Panc1 (cell line): ENCODE results near the gene CNDP1. TPM values are rescaled to one million over a fixed set of nuclear protein-coding genes. Genes with fewer than 3 reads are reported as not detected.

ENCODE experiments used
- ATAC-seq: fragments of 200-7000 bp; cut with Tn5 transposase; 2 replicates; pipeline ENCODE4 v1.9.1; 2020; ENCODE audit warnings: mild to moderate bottlenecking, moderate library complexity
- BruUV-seq: library from RNA; stranded (reverse); fragments of 400-500 nt; replicated peaks from 2 replicates; lab custom pipeline; 2021; lab: Mats Ljungman, UMichigan
- CTCF ChIA-PET: fragments of 300-600 bp; sonication (Branson Sonifier 250); formaldehyde crosslinking; loops from one replicate; lab custom pipeline; 2022; ENCODE audit warnings: antibody characterized with exemption; lab: Charles Lee
- POLR2A ChIA-PET: fragments of 300-600 bp; sonication (Branson Sonifier 250); formaldehyde crosslinking; loops from one replicate; lab custom pipeline; 2022; ENCODE audit warnings: antibody characterized with exemption; lab: Charles Lee
- DNase-seq: peaks from one replicate; pipeline ENCODE4 v3.0.0-alpha.2; 2010; ENCODE audit warnings: low read depth, low spot score
- H3K27ac ChIP-seq: 2 replicates; pipeline ENCODE4 v1.5.1; 2011; ENCODE audit warnings: mild to moderate bottlenecking, low read length, inconsistent platforms
- H3K27me3 ChIP-seq: fragments of 200-500 bp; sonication (Bioruptor generic); 2 replicates; pipeline ENCODE4 v1.6.0; 2014; ENCODE audit warnings: low read length, inconsistent platforms; ENCODE audit not compliant: control insufficient read depth, insufficient read depth
- H3K36me3 ChIP-seq: fragments of 200-500 bp; sonication (Bioruptor generic); 2 replicates; pipeline ENCODE4 v1.5.1; 2014; ENCODE audit warnings: inconsistent platforms, mild to moderate bottlenecking, low read length, moderate library complexity; ENCODE audit not compliant: control insufficient read depth, insufficient read depth
- H3K4me1 ChIP-seq: 2 replicates; pipeline ENCODE4 v1.5.1; 2011; ENCODE audit warnings: inconsistent platforms, mild to moderate bottlenecking, low read length, moderate library complexity; ENCODE audit not compliant: control insufficient read depth, insufficient read depth
- H3K4me3 ChIP-seq, 2 experiments: 2 replicates each; pipeline ENCODE4 v1.5.1; 2011 to 2012; ENCODE audit warnings: low read depth in 2 of 2, low read length in 2 of 2, mild to moderate bottlenecking in 2 of 2, inconsistent platforms in 1 of 2, moderate library complexity in 1 of 2
- H3K9me3 ChIP-seq: fragments of 200-500 bp; sonication (Bioruptor generic); 2 replicates; pipeline ENCODE4 v1.5.1; 2014; ENCODE audit warnings: low read depth, mild to moderate bottlenecking, inconsistent platforms, low read length, moderate library complexity; ENCODE audit not compliant: control insufficient read depth, insufficient read depth
- POLR2AphosphoS5 ChIP-seq: IDR thresholded peaks from 2 replicates; pipeline ENCODE4 v1.6.1; 2012; ENCODE audit warnings: mild to moderate bottlenecking, low read depth, low read length, moderate library complexity
- REST ChIP-seq, 2 experiments: IDR thresholded peaks; 2 replicates each; pipeline ENCODE4 v1.6.1; 2011 to 2012; ENCODE audit warnings: low read depth in 2 of 2, control low read depth in 1 of 2, low read length in 1 of 2, mild to moderate bottlenecking in 1 of 2, moderate library complexity in 1 of 2; ENCODE audit not compliant: insufficient read depth in 1 of 2
- SIN3A ChIP-seq: IDR thresholded peaks from 2 replicates; pipeline ENCODE4 v1.6.1; 2012; ENCODE audit warnings: low read depth, mild to moderate bottlenecking, low read length, moderate library complexity, borderline replicate concordance; ENCODE audit not compliant: insufficient read depth
- TCF7L2 ChIP-seq: IDR thresholded peaks from 2 replicates; pipeline ENCODE4 v1.6.1; 2011; ENCODE audit warnings: mild to moderate bottlenecking, low read depth, low read length, inconsistent platforms
- in situ Hi-C: cut with HindIII; loops from 2 replicates; pipeline ENCODE4 v1.10.0; 2016; ENCODE audit warnings: low sequenced_read_pairs, low pct_unique_long_range_greater_than_20kb
- intact Hi-C: fragments of 100-400 bp; cut with micrococcal nuclease; formaldehyde crosslinking; loops from one replicate; pipeline ENCODE4 v1.10.0; 2022; ENCODE audit not compliant: unreplicated experiment
- total RNA-seq: library from RNA; stranded (reverse); gene quantifications from one replicate; pipeline ENCODE4 v1.2.1, GENCODE V29; 2021; ENCODE audit not compliant: unreplicated experiment
- TF ChIP-seq, protein P1 (sequence below): fragments of 450-650 bp; IDR thresholded peaks from 2 replicates; pipeline ENCODE4 v1.5.1; 2017; ENCODE audit warnings: mild to moderate bottlenecking

CNDP1 gene
- total RNA-seq, 1 experiment from 2014 or later, result not detected

GRCh38 chr18:74512321-74513053 is 21.8 kb upstream of the CNDP1 start:
- CTCF ChIA-PET, result no interaction called here

DNA sequence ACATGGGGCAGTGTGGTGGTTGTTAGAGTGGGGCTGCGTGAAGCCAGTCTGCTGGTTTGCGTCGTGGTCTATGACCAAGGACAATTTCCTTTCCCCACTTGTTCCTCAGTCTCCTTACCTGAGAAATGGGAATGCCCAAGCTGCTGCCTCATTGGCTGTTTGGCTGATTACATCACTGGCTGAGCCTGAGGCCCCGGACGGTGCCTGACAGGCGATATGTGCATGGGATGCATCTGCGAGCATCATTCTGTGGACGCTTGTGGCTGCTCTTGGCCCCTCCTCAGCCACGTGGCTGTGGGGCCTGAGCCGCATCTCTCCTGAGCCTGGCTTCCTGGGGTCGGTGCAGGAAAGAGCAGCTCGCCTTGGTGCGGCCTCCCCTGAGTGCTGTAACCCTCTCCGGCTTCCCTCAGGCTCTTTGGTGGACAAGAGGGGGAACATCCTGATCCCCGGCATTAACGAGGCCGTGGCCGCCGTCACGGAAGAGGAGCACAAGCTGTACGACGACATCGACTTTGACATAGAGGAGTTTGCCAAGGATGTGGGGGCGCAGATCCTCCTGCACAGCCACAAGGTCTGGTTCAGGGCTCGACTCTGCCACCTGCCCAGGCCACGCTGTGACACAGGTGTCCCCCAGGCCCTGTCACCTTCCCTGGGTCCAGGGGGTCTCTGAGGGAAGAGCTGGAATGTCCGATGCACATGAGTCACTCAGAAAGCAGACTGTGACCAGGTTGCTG is 21.0 kb upstream of the CNDP1 start:
- Histone ChIP-seq H3K27me3 (no peaks in the 10 kb centered on the region), H3K4me1 (0 out of 2 replicates have a peak, but pooled peaks cover 4% of the 10 kb centered on the region), H3K36me3 (peaks cover 13% of the 10 kb centered on the region; the same call in 1 of the 2 replicates), H3K9me3 (no peaks in the 10 kb centered on the region), H3K4me3 (no peak overlapping the region), H3K27ac (no peak overlapping the region)
- POLR2A ChIA-PET, result no interaction called here
- no peak for ATAC-seq
- in situ Hi-C loops, result no loop called here
- TF ChIP-seq SIN3A (no peak), TCF7L2 (no peak), REST (IDR thresholded peaks at IDR 0.05; ENCODE audit: insufficient read depth in 1 of 2, low read depth in 2 of 2, low read length in 1 of 2) (no peak), POLR2AphosphoS5 (no peak)
- TF ChIP-seq, protein P1, sequence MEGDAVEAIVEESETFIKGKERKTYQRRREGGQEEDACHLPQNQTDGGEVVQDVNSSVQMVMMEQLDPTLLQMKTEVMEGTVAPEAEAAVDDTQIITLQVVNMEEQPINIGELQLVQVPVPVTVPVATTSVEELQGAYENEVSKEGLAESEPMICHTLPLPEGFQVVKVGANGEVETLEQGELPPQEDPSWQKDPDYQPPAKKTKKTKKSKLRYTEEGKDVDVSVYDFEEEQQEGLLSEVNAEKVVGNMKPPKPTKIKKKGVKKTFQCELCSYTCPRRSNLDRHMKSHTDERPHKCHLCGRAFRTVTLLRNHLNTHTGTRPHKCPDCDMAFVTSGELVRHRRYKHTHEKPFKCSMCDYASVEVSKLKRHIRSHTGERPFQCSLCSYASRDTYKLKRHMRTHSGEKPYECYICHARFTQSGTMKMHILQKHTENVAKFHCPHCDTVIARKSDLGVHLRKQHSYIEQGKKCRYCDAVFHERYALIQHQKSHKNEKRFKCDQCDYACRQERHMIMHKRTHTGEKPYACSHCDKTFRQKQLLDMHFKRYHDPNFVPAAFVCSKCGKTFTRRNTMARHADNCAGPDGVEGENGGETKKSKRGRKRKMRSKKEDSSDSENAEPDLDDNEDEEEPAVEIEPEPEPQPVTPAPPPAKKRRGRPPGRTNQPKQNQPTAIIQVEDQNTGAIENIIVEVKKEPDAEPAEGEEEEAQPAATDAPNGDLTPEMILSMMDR, result no peak
- intact Hi-C loops, result no loop called here
- no peak for DNase-seq
- CTCF ChIA-PET, result no interaction called here
- BruUV-seq, result no TSS peak

More at GRCh38 chr18:74512321-74513053, 21.8 kb upstream of the CNDP1 start:
- Histone ChIP-seq H3K4me1 (0 out of 2 replicates have a peak, but pooled peaks cover 4% of the 10 kb centered on the region), H3K27me3 (no peaks in the 10 kb centered on the region), H3K36me3 (peaks cover 13% of the 10 kb centered on the region; the same call in 1 of the 2 replicates), H3K27ac (no peak overlapping the region), H3K9me3 (no peaks in the 10 kb centered on the region), H3K4me3 (no peak overlapping the region)
- intact Hi-C loops, result no loop called here
- DNase-seq, result no peak
- ATAC-seq, result no peak
- POLR2A ChIA-PET, result no interaction called here
- BruUV-seq, result no TSS peak
- in situ Hi-C loops, result no loop called here
- no peak for TF ChIP-seq REST (IDR thresholded peaks at IDR 0.05; ENCODE audit: insufficient read depth in 1 of 2, low read depth in 2 of 2, low read length in 1 of 2)
- TF ChIP-seq, protein P1, result no peak
- no peak for TF ChIP-seq TCF7L2
- no peak for TF ChIP-seq SIN3A
- TF ChIP-seq POLR2AphosphoS5, result no peak
